ENCODE data around the gene KLF6.

DNA sequence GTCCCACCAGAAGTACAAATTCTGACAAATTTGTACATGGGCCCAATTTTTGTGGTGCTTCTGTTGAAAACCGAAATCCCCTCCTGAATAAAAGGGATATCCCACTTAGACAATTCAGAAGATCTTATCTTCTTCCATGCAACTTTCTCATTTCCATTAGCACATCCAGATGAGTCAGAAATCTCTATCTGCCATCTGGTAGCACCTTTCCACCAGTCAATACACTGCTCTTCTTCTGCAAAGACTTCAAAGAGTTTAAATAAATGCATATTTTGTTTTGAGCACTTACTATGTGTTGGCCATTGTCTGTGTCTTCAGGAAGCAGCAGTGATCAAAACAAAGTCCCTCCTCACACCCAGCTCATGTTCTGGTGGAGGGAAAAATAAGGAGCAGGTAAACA is 12.7 kb upstream of the KLF6 start:
- TF ChIP-seq, protein P1, sequence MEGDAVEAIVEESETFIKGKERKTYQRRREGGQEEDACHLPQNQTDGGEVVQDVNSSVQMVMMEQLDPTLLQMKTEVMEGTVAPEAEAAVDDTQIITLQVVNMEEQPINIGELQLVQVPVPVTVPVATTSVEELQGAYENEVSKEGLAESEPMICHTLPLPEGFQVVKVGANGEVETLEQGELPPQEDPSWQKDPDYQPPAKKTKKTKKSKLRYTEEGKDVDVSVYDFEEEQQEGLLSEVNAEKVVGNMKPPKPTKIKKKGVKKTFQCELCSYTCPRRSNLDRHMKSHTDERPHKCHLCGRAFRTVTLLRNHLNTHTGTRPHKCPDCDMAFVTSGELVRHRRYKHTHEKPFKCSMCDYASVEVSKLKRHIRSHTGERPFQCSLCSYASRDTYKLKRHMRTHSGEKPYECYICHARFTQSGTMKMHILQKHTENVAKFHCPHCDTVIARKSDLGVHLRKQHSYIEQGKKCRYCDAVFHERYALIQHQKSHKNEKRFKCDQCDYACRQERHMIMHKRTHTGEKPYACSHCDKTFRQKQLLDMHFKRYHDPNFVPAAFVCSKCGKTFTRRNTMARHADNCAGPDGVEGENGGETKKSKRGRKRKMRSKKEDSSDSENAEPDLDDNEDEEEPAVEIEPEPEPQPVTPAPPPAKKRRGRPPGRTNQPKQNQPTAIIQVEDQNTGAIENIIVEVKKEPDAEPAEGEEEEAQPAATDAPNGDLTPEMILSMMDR (IDR thresholded peaks at IDR 0.05; ENCODE audit: low read depth, low read length, poor library complexity, severe bottlenecking) = no peak
- no peak for TF ChIP-seq EZH2phosphoT487 (IDR thresholded peaks at IDR 0.05; ENCODE audit: borderline replicate concordance, low read length)

Measured in DOHH2 (cell line).